ENCODE measurements around the gene DDN.

Gene DDN

GRCh38 chr12:49030714-49031572 lies 31.8 kb upstream of the DDN start:
- no peak for DNase-seq

GRCh38 chr12:49030119-49030518 lies 30.9 kb upstream of the DDN start:
- no peak for DNase-seq

GRCh38 chr12:49028666-49029275 lies 29.6 kb upstream of the DDN start:
- DNase-seq = no peak

- no peak for DNase-seq
Measured at GRCh38 chr12:49027846-49028555, 28.8 kb upstream of the DDN start.

GRCh38 chr12:49026678-49027480 lies 27.7 kb upstream of the DDN start:
- DNase-seq = no peak

- DNase-seq = no peak
Measured at GRCh38 chr12:49026101-49026500, 26.9 kb upstream of the DDN start.

- no peak for DNase-seq
Measured at GRCh38 chr12:49025463-49025862, 26.3 kb upstream of the DDN start.

- no peak for DNase-seq
Measured at GRCh38 chr12:49024543-49024942, 25.4 kb upstream of the DDN start.

GRCh38 chr12:49023812-49024211 lies 24.6 kb upstream of the DDN start:
- no peak for DNase-seq

GRCh38 chr12:49022558-49023178 lies 23.5 kb upstream of the DDN start:
- no peak for DNase-seq

- DNase-seq = no peak
Measured at GRCh38 chr12:49021292-49021915, 22.2 kb upstream of the DDN start.

- DNase-seq = no peak
Measured at GRCh38 chr12:49020441-49020840, 21.3 kb upstream of the DDN start.

- peak; percentile 58 for DNase-seq
Measured at GRCh38 chr12:49019443-49020324, 20.5 kb upstream of the DDN start.

GRCh38 chr12:49019120-49019430 lies 19.9 kb upstream of the DDN start:
- no peak for DNase-seq

- peak; percentile 96 for DNase-seq
Measured at GRCh38 chr12:49018261-49019119, 19.3 kb upstream of the DDN start, which contains the start of gene PRKAG1. Gene PRKAG1, minus strand, starts transcription at chr12:49018776. Its CDS starts 36 bp downstream, at chr12:49018740.

GRCh38 chr12:49017891-49018260 lies 18.7 kb upstream of the DDN start:
- no peak for DNase-seq

- no peak for DNase-seq
Measured at GRCh38 chr12:49015196-49015595, 16.0 kb upstream of the DDN start.

- DNase-seq = no peak
Measured at GRCh38 chr12:49014547-49014946, 15.4 kb upstream of the DDN start.

- DNase-seq = no peak
Measured at GRCh38 chr12:49013428-49013827, 14.3 kb upstream of the DDN start.

GRCh38 chr12:49012739-49013138 lies 13.6 kb upstream of the DDN start:
- no peak for DNase-seq
